MG63 (cell line): ENCODE results near the gene MAML1. TPM values are rescaled to one million over a fixed set of nuclear protein-coding genes. Genes with fewer than 3 reads are reported as not detected.
"Not testable (repeated sequence)": the region's sequence is repeated elsewhere in the genome, so short reads cannot be mapped to it uniquely, and the experiment has no call there.

Experiments
- DNase-seq: peaks from one replicate; pipeline ENCODE4 v3.0.0-alpha.2; 2020
- H3K27me3 ChIP-seq: fragments of 250-450 bp; sonication (Bioruptor Pico); 2 replicates; pipeline ENCODE4 v1.5.1; 2020; ENCODE audit warnings: mild to moderate bottlenecking, moderate library complexity
- H3K36me3 ChIP-seq: fragments of 250-450 bp; sonication (Bioruptor Pico); 2 replicates; pipeline ENCODE4 v1.5.1; 2020; ENCODE audit warnings: mild to moderate bottlenecking, moderate library complexity
- H3K4me3 ChIP-seq: fragments of 250-450 bp; sonication (Bioruptor Pico); 2 replicates; pipeline ENCODE4 v1.5.1; 2020; ENCODE audit warnings: mild to moderate bottlenecking, moderate library complexity
- H3K9me3 ChIP-seq: fragments of 250-450 bp; sonication (Bioruptor Pico); 2 replicates; pipeline ENCODE4 v1.5.1; 2020; ENCODE audit warnings: mild to moderate bottlenecking, moderate library complexity
- total RNA-seq: library from RNA; depleted of rRNA; stranded (reverse); fragments of >200 nt; shearing (Covaris generic); gene quantifications from 2 replicates; pipeline ENCODE4 v1.2.3, GENCODE V29; 2014; ENCODE audit warnings: low replicate concordance

MAML1 gene
- total RNA-seq, 1 experiment from 2014 or later: 21.3 TPM

DNA sequence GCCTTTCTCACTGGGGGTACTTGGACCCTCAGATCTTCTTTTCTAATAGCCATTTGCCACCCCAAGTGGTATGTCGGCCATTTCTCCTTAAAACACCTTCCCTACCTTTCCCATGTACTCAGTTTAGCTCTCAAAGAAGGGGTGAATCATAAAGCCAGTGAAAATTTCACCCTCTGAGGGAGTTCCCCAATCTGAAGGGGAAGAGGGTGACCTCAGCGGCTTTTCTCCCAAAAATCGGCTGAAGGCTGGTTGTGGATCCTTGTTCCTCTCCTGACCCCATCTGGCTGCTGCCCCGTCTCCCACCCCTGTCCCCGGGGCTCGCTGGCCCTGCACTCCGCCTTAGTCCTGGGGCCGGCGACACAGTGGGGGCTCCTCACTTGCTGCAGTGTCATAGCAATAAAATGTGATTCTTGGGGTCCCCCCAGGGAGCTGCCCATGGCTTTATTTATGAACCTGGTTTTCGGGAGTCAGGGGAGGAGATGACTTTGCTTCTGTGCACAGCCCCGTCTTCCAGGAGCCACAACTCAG lies 43.9 kb downstream of the MAML1 start:
- H3K4me3 ChIP-seq: no peak overlapping the region
- H3K36me3 ChIP-seq: peaks cover 68% of the 10 kb centered on the region
- no peaks in the 10 kb centered on the region for H3K27me3 ChIP-seq
- no peak for DNase-seq
- H3K9me3 ChIP-seq: no peaks in the 10 kb centered on the region

DNA sequence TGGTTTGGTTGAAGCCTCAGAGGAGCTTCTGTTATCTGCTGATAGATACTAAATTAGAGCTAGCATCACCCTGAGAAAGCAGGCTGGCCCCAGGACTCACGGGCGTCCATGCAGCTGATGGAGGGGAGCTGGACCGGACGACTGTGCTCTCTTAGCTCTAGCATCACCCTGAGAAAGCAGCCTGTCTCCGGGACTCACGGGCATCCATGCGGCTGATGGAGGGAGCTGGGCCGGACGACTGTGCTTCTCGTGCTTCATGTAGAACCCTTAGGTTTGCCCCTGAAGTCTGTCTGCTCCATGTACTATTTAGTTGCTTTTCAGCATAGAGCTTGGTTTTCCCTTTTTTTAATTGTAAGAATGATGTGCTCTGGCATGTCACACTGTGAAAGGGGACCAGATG lies 44.8 kb downstream of the MAML1 start:
- Histone ChIP-seq H3K27me3 (no peaks in the 10 kb centered on the region), H3K9me3 (no peaks in the 10 kb centered on the region), H3K36me3 (peaks cover 58% of the 10 kb centered on the region), H3K4me3 (no peak overlapping the region)
- DNase-seq: no peak

DNA sequence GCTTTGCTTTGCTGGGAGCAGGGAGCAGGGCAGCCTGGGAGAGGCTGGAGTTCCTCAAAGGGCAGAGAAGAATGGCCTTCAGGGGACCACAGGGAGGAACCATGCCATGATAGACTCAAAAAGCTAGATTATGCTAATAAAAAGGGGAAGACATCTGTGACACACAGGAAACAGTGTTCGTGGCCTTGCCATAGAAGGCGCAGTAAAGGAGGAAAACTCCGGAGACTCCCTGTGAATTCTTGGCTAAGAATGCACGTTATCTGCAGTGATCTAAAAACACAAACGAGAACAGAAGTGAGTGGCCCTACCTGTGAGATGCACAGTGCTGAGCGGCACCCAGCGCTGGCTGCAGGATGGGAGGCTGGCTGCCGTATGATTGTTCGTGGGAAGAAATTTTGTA lies 45.3 kb downstream of the MAML1 start:
- Histone ChIP-seq H3K27me3 (no peaks in the 10 kb centered on the region), H3K4me3 (no peak overlapping the region), H3K36me3 (peaks cover 53% of the 10 kb centered on the region), H3K9me3 (no peaks in the 10 kb centered on the region)
- no peak for DNase-seq

DNA sequence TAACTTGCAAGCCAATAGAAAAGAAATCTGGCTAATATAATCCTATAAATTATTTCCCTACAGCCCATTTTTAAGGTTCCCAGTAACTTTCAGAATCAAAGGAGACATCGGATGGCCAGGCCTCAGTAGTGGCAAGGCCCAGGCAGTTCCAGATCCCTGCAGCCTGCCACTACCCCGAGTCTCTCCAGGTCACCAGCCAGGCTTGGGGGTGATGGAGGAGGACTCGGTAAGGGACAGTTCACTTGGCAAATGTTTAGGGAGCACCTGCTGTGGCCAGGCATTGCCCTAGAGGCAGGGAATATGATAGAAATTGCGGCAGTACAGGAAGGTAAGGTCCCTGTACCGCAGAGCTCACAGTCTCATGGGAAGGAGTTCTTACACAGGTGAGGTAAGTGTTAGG lies 46.0 kb downstream of the MAML1 start:
- Histone ChIP-seq H3K36me3 (peaks cover 47% of the 10 kb centered on the region), H3K9me3 (no peaks in the 10 kb centered on the region)
- DNase-seq: no peak

DNA sequence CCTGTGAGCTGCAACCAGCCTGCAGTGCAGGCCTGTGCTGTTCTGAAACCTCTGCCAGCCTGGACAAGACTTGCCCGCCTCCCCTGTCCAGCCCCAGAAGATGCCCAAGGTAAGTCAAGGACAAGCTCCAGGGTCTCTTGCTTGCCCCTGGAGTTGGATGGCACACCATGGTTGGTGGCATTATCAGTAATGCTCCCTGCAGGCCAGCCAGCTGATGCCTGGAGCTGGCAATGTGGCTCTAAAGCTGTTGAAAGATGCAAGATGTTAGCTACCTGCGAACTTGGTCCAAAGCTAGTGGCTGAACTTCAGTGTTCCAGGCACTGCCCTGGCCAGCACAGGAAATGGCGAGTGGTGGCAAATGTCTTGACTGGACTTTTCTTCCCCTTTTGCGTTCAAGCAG lies 47.2 kb downstream of the MAML1 start:
- H3K9me3 ChIP-seq: no peaks in the 10 kb centered on the region
- H3K36me3 ChIP-seq: peaks cover 34% of the 10 kb centered on the region
- no peak for DNase-seq
- no peaks in the 10 kb centered on the region for H3K27me3 ChIP-seq
- no peak overlapping the region for H3K4me3 ChIP-seq

More for the DNA sequence above, 46.0 kb downstream of the MAML1 start:
- Histone ChIP-seq H3K27me3 (no peaks in the 10 kb centered on the region), H3K4me3 (no peak overlapping the region)

DNA sequence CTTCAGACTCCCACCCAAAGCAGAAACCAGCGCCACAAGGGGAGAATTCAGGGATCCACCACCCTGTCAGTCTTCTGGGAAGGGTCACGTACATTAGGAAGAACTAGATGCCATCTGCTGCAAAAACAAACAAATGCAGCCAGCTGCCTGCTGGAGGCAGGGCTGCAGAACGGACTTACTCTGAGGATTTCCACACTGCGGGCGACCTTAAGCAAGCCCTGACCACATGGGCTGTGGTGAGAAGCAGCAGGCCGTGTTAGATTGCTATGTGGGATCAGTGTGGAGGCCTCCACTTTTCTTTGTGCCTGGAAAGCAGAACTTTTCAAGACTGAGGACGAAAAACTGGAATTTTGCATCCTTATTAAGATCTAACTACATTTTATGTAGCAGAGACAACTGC lies 47.7 kb downstream of the MAML1 start:
- peaks cover 29% of the 10 kb centered on the region for H3K36me3 ChIP-seq
- DNase-seq: no peak
- no peaks in the 10 kb centered on the region for H3K9me3 ChIP-seq
- no peak overlapping the region for H3K4me3 ChIP-seq
- no peaks in the 10 kb centered on the region for H3K27me3 ChIP-seq

DNA sequence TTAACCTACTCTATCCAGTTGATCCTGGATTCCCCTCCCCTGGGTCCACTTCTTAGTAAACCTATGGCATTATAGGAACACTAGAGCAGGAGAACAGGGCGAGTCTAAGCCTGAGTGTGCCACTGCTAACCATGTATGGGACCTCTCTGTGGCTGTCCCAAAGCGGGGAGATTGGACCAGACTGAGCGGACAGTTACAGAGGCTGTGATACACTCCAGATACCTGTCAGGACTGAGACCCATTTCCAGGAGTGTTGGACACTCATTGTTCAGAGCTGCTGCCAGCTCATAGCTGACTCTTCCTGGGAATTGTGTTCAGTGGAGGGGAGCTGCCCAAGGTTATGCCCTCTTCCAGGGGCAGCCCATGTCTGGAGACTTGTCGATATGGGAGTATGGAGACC lies 49.2 kb downstream of the MAML1 start:
- Histone ChIP-seq H3K4me3 (no peak overlapping the region), H3K36me3 (peaks cover 14% of the 10 kb centered on the region), H3K27me3 (no peaks in the 10 kb centered on the region), H3K9me3 (no peaks in the 10 kb centered on the region)
- DNase-seq: no peak

DNA sequence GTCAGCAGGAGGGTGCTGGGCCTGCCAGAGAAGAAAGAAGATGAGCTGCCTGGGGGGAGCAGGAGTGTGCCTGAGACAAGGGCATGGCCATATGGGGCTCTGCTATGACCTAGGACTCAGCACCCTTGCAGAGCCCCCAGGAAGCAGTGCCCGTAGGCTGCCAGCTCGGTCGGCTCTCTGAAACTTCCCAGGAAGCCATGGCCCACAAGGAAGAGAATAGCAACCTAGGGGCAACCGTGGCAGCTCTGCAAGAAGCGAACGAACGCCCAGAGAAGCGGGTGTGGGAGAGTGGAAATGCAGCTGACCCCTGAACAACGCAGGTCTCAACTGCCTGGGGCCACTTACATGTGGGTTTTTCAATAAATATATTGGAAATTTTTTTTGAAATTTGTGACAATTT lies 50.5 kb downstream of the MAML1 start:
- Histone ChIP-seq H3K4me3 (no peak overlapping the region), H3K9me3 (no peaks in the 10 kb centered on the region), H3K36me3 (peaks cover 11% of the 10 kb centered on the region), H3K27me3 (no peaks in the 10 kb centered on the region)
- no peak for DNase-seq

DNA sequence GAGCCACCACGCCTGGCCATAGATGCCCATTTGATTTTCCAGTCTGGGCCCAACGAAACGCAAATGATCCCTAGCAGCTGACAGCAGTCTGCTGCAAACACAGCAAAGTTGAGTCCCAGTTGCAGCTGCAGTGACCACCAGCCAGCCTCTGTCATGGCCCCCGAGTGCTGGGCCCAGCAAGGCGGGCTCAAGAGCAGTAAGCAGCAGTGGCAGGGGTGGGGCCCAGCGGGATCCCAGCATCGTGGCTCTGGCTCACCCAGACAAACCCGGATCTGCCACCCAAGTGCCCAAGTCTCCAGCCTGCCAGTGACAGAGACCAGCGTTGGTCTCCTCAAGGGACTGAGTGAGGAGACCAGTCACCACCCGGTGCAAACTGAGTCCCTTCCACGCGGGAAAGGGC lies 54.2 kb downstream of the MAML1 start:
- Histone ChIP-seq H3K9me3 (no peaks in the 10 kb centered on the region), H3K4me3 (no peak overlapping the region), H3K27me3 (no peaks in the 10 kb centered on the region), H3K36me3 (no peaks in the 10 kb centered on the region; the same call in 1 of the 2 replicates)
- DNase-seq: no peak

DNA sequence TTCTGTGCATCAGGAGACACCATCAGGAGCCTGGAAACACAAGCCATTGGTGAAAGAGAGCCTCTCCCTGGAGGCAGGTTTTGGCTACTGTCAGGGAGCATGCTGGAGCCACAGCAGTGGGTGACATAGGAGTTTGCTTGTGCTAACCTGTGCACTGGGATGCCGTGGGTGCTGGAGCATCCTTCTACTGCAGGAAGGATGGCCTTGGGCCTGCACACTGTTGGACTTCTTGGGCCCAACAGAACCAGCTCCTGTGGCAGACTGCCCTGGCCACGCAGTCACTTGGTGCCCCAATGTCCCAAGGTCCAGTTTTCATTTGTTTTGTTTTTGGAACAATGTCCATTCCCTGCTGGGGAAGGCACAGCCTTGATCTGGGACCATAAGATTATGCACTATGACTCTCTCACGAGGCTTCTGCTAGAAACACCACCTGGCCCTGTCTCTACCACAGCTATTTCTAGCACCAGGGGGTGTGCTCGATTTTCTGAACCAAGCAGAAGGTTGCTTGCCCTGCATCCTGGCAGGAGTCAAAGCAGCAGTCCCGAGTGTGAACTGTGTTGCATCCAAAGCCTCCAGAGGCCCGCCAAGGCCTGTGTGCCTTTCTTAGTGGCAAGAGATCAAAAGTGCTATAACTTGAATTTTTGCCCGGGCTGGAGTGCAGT lies 55.7 kb downstream of the MAML1 start:
- H3K4me3 ChIP-seq: no peak overlapping the region
- H3K9me3 ChIP-seq: no peaks in the 10 kb centered on the region
- H3K36me3 ChIP-seq: no peaks in the 10 kb centered on the region
- H3K27me3 ChIP-seq: no peaks in the 10 kb centered on the region
- DNase-seq: no peak

DNA sequence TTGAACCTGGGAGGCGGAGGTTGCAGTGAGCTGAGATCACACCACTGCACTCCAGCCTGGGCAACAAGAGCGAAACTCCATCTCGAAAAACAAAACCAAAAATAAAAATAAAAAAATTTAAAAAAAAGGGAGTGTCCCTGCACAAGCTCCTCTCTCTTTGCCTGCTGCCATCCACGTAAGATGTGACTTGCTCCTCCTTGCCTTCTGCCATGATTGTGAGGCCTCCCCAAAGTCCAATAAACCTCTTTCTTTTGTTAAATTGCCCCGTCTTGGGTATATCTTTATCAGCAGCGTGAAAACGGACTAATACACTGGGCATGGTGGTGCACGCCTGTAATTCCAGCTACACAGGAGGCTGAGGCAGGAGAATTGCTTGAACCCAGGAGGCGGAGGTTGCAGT lies 56.7 kb downstream of the MAML1 start:
- H3K4me3 ChIP-seq, H3K27me3 ChIP-seq, H3K9me3 ChIP-seq, H3K36me3 ChIP-seq, DNase-seq: not testable (repeated sequence)

DNA sequence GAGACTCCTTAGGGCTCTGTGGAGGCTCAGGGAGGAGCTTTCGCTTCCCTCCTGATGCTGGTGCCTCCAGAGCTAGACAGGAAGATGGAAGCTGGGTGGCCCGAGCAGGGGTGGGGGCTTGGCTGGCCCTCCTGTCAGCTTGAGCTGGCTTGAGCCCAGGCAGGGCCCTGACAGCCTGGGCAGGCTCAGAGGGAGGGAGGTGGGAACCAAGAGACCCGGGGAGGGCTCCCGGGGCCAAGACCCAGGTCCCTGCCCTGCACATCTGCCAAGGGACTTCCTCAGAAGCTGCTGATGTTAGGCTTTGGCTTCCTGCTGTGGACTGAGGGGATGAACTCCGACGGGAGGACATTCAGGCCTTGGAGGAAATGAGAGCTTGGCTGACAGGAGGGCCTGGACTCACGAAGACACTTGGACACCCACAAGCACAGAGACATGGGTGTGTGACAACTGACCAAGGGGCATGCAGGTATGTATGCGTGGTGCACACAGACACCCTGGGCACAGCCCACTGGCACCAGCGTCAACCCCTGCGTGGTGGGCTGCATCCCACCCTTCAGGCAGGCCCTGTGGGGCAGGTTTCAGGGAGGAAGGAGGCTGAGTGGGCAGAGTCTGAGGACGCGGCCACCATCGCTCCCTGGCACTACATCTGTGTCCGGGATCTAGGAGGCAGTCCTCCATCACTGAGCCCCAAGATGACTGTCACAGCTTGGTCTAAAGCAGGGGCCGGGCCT lies 59.4 kb downstream of the MAML1 start:
- H3K27me3 ChIP-seq: no peaks in the 10 kb centered on the region
- no peak overlapping the region for H3K4me3 ChIP-seq
- H3K36me3 ChIP-seq: peaks cover 8% of the 10 kb centered on the region
- H3K9me3 ChIP-seq: no peaks in the 10 kb centered on the region
- no peak for DNase-seq

DNA sequence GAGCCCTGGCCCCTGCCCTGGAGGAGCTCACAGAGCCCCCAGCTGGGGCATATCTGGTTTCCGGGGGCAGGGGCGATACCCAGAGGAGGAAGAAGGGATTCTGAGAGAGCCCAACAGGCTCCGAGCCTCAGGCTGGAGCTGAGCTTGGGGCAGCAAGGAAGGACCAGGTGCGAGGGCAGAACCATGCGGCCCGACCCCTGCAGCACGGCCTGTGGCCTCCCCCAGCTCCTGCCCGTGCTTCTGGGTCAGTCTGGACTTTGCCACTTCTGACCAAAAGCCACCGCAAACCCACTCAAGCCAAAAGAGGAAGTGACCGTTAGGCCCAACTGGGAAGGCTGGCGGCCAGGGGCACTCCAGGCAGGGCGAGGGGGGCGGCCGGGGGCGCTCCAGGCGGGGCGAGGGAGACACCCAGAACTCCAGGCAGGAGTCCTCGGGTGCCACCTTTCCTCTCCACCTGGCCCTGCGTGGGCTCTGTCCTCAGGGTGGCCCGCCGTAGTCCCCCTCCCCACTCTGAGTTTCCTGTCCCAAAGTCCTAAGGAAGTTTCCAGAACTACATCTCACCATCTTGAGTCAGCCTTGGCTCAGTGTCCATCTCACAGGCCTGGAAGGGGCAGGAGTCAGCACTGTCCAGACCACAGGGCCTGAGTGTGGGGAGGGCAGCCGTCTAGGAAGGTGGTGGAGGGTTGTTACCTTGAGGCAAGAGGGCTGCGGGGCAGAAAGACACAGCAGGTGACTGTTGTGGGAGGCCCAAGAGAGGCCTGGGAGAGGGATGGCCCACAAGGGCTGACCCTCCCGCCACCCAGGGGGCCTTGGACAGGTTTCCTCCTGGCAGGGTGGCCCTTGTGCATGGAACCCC lies 60.2 kb downstream of the MAML1 start:
- Histone ChIP-seq H3K27me3 (no peaks in the 10 kb centered on the region), H3K4me3 (no peak overlapping the region), H3K9me3 (no peaks in the 10 kb centered on the region), H3K36me3 (peaks cover 15% of the 10 kb centered on the region)
- DNase-seq: no peak

DNA sequence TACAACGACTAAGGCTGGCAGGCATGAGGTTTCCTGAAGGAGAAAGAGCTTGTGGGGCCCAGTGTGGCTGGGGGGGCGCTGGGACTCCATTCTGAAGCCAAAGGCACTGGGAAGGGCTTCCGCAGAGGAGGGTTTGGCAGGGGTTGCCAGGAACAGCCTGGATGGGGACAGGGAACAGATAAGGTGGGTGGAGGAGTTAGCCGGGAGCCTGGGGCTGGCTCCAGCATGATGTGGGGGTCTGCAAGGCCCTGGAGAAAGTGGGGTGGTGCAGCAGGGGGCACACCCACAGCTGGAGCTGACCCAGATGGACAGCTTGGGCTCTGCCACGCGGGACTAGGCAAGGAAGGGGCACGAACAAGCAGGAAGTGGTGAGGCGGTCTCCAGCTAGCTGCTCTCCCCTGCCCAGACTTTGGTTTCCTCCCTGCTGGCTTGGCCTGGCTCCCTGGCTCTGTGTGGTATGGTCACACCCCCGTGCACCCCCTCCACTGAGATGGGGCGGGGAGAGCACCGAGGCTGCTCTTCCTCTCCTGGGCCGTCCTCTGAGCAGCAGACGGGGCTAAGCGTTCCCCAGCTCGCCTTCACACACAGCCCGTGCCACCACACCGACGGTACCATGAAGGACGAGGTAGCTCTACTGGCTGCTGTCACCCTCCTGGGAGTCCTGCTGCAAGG lies 61.0 kb downstream of the MAML1 start, which contains the start of gene LTC4S:
LTC4S (plus strand) TSS at position 519 of the 672 bp plus-strand sequence; CDS start at position 614, 95 bp downstream.
- H3K36me3 ChIP-seq: peaks cover 23% of the 10 kb centered on the region
- H3K4me3 ChIP-seq: no peak within 1 kb of the TSS
- H3K27me3 ChIP-seq: no peaks in the 10 kb centered on the region
- DNase-seq: peak; percentile 86
- H3K9me3 ChIP-seq: no peaks in the 10 kb centered on the region

DNA sequence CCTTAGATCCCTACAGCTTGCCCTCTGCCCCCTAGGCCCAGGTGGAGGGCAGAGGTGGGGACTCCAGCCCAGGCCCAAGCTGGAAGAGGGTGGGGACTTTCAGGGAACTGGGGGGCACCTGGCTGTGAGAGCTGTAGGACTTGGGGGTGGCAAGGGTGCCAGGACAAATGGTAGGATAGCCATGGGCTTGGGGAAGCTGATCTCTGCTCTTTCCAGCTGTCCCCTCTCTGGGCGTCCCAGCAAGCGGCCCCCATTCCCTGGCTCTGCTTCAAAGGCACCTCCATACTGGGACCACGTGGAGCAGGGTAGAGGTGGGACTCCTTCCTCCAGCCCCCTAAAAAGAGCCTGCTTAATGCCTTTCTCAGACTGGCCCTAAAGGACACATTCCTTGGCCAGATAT lies 61.5 kb downstream of the MAML1 start:
- Histone ChIP-seq H3K4me3 (no peak overlapping the region), H3K9me3 (no peaks in the 10 kb centered on the region)
- no peak for DNase-seq

DNA sequence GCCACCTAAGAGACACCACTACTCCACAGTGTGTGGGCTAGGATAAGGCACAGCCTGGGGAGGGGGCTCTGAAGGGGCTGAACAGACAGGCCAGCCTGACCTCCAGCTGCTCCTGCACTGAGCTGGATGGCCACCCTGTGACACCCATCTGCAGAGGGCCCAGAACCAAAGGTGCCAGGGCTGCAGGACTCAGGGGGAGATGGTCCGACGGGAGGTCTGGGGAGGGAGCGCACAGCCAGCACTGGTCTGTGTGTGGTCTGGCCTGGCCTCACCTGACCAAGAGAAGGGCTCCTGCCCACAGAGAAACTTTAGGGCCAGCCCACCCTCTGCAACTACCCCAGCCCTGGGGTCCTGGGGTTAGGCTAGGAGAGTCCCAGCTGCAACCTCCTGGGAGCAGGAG lies 62.0 kb downstream of the MAML1 start:
- H3K9me3 ChIP-seq: no peaks in the 10 kb centered on the region
- H3K4me3 ChIP-seq: no peak overlapping the region
- no peak for DNase-seq
- no peaks in the 10 kb centered on the region for H3K27me3 ChIP-seq
- peaks cover 32% of the 10 kb centered on the region for H3K36me3 ChIP-seq

More for the DNA sequence above, 61.5 kb downstream of the MAML1 start:
- Histone ChIP-seq H3K36me3 (peaks cover 28% of the 10 kb centered on the region), H3K27me3 (no peaks in the 10 kb centered on the region)
